WI38 (cell line): ENCODE data around the gene CNTRL.

Experiments used
- H3K4me3 ChIP-seq: 2 replicates; pipeline ENCODE4 v1.5.1; 2011; ENCODE audit warnings: low read depth, mild to moderate bottlenecking, control low read depth, low read length
- TF ChIP-seq, protein P1 (sequence below): IDR thresholded peaks from 2 replicates; pipeline ENCODE4 v1.5.1; 2012; ENCODE audit warnings: low read depth, mild to moderate bottlenecking, control low read depth, low read length

CNTRL gene

DNA sequence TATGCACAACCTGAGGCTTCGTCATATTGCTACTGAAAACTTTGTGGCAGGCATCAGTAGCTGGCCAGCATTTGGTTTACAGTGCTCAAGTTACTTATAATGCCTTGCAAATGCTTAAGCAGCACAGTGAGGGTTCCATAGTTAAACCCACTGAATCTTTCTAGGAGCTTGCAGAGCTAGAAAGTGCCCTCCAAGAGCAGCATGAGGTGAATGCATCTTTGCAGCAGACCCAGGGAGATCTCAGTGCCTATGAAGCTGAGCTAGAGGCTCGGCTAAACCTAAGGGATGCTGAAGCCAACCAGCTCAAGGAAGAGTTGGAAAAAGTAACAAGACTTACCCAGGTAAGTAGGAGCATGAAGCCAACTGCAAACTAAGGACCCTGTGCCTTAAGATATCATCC, 60.9 kb downstream of the CNTRL start:
- TF ChIP-seq, protein P1, sequence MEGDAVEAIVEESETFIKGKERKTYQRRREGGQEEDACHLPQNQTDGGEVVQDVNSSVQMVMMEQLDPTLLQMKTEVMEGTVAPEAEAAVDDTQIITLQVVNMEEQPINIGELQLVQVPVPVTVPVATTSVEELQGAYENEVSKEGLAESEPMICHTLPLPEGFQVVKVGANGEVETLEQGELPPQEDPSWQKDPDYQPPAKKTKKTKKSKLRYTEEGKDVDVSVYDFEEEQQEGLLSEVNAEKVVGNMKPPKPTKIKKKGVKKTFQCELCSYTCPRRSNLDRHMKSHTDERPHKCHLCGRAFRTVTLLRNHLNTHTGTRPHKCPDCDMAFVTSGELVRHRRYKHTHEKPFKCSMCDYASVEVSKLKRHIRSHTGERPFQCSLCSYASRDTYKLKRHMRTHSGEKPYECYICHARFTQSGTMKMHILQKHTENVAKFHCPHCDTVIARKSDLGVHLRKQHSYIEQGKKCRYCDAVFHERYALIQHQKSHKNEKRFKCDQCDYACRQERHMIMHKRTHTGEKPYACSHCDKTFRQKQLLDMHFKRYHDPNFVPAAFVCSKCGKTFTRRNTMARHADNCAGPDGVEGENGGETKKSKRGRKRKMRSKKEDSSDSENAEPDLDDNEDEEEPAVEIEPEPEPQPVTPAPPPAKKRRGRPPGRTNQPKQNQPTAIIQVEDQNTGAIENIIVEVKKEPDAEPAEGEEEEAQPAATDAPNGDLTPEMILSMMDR = no peak
- H3K4me3 ChIP-seq = no peak overlapping the region

DNA sequence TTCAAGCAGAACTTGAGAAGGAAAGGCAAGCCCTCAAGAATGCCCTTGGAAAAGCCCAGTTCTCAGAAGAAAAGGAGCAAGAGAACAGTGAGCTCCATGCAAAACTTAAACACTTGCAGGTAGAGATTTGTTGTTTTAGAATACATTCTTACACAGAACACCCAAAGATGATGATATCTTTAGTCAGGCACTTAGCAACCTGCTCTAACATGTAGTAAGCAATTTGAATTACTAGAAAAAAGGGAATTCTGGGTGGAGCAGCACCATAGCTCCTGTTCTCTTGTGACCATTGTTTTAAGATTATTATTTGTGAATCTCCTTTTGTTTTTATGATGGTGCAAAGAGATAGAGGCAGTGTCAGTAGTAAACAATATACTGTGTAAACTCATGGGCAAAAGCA, 63.8 kb downstream of the CNTRL start:
- TF ChIP-seq, protein P1 = no peak
- H3K4me3 ChIP-seq = no peak overlapping the region

DNA sequence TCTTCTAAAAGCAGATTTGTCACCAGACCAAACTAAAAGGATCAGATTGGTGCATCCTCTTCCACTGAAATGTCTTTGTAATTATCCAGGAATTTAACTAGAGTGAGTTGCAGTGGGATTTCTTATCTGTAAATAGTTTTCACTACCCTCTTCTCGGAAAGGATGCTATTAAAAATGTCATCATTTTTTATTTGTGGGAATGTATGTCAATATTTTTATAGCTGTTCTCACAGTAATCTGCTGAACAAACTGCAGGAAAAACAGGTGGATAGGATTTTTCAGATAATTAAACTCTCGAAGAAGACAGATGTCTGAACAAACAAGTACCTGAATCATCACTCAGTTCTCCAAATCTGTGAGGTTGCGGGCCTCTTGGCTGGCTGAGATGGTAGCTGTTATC, 64.2 kb downstream of the CNTRL start:
- TF ChIP-seq, protein P1 = no peak
- H3K4me3 ChIP-seq = no peak overlapping the region

DNA sequence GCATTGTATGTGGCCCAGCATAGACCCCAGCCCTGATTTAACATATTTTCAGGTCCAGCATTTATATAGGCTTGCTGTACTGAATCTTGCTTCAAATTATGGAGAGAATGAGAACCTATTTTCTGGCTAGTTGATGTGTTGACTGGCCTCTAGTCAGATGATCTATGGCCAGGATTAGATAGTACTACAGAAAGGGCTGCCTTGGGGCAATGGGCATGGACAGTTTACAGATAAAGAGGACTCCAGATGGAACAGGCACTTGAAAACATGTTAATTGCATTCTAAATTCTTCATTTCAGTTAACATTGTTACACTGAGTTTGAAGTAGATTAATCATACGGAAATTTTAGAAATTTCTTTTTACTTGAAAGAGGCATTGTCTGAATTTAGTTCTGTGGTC, 65.4 kb downstream of the CNTRL start:
- TF ChIP-seq, protein P1 = no peak
- no peak overlapping the region for H3K4me3 ChIP-seq

DNA sequence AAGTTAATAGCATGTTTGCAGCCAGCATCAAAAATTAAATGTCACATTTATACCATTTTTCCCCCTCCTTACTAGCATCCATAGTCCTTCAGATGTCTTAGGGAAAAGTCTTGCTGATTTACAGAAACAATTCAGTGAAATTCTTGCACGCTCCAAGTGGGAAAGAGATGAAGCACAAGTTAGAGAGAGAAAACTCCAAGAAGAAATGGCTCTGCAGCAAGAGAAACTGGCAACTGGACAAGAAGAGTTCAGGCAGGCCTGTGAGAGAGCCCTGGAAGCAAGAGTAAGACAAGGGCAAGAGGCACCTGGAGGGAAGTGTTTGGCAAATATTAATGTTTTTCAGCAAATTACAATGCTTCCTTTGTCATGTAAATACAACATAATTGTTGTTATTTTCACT, 66.6 kb downstream of the CNTRL start:
- TF ChIP-seq, protein P1 = no peak
- H3K4me3 ChIP-seq = no peak overlapping the region

DNA sequence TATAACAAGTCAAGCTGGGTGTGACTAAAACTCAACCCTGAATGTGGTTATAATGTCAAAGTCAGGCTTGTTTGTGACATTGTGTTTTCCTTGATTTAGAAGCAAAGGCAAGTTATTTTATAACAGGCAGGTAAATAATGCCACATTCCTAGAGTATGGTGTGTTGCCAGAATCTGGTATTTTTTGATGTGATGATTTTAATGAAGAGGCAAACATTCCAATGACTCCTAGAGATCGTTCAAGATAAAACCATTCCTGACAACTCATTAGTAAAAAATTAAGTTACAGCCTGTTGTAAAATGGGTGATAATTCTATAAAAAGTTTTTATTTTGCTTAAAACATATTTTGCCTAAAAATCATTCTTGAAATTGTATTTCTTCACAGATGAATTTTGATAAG, 67.0 kb downstream of the CNTRL start:
- H3K4me3 ChIP-seq = no peak overlapping the region
- TF ChIP-seq, protein P1 = no peak

DNA sequence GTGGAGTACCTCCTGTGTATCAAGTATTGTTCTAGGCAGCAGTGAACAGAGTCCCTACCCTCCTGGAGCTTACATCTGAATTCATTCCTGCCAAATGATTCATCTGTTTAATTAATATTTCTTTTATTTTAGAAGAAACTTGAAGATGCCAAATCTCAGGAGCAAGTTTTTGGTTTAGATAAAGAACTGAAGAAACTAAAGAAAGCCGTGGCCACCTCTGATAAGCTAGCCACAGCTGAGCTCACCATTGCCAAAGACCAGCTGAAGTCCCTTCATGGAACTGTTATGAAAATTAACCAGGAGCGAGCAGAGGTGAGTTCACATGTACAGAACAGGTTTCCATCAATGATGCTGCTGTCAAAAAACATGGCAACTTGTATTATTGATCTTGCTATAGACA, 69.0 kb downstream of the CNTRL start:
- H3K4me3 ChIP-seq = no peak overlapping the region
- TF ChIP-seq, protein P1 = no peak
